GM18907 (cell line): Measurements from ENCODE around the gene SSR2.
"Not testable (repeated sequence)": the region's sequence is repeated elsewhere in the genome, so short reads cannot be mapped to it uniquely, and the experiment has no call there.

Experiments used
- ATAC-seq: cut with Tn5 transposase; IDR thresholded peaks from one replicate; pipeline ENCODE4 v1.9.1; 2021; ENCODE audit warnings: mild to moderate bottlenecking, moderate library complexity; ENCODE audit not compliant: unreplicated experiment

SSR2 gene

DNA sequence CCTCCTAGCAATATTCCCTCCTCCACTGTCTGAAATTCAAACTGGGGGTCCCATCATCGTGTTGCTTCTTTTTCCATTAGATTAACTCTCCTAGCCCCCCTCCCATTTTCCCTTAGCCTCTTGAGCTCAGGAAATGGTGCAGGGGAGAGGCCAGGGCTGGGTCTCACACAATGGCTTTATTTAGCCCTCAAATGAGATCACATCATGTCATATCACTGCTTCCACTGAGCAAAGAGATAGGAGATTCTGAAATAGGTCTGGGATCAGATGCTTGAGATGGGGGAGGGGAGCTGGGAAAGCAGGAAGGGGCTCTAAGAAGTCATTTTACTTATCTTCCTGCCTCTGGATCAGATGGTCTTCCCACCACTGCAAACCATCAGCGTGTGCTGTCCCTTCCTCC, 24.6 kb downstream of the SSR2 start:
- no peak for ATAC-seq

DNA sequence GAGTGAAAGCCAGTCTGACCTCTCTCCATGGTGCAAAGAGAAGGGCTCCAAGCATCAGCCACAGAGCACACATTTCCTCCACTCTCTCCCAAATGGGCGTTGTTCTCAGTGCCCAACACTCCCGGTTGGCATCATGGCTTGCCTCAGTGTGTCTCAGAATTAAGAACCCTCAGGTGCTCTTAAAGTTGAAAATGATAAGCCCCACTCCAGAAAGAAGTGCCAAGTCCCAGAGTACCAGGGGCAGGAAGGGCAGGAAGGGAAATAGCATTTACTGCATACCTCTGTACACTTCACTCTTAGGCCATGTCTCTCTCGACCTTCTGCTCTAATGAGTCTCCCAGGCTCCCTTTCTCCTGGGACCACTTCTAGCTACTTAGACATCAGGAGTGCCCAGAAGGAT, 27.2 kb downstream of the SSR2 start:
- ATAC-seq = no peak

DNA sequence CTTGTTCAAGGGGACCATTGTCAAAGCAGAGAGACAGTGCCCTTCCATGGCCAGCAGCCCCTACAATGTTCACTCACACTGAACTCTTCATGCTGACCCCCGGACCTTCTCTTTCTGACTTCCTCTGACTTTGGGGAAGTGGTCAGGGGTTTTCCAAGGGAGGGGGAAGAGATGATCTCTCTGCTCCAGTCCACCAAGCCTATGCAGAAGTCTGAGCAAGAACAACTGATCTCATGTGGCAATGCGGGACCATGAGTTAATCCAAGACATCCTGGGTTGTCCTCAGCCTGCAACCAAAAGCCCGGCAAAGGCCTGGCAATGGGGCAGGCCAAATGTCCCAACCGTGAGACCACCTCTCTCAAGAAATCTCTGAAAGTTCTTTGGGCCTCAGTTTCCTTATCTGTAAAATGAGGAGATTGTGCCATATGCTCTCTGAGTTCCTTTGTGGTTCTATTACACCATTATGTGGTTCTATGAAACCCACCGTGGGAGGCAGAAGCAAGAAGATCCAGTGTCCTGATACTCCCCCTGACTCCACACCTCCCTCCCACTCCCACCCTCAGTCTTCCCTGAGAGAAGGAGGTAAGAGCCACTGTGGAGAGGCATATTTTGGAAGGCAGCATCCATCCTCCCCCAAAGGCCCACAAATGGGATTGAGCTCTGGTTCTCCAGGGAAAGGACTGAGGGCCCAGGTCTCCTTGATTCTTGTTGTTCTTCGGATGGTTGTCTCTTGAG, 30.6 kb downstream of the SSR2 start:
- peak; percentile 25 for ATAC-seq

DNA sequence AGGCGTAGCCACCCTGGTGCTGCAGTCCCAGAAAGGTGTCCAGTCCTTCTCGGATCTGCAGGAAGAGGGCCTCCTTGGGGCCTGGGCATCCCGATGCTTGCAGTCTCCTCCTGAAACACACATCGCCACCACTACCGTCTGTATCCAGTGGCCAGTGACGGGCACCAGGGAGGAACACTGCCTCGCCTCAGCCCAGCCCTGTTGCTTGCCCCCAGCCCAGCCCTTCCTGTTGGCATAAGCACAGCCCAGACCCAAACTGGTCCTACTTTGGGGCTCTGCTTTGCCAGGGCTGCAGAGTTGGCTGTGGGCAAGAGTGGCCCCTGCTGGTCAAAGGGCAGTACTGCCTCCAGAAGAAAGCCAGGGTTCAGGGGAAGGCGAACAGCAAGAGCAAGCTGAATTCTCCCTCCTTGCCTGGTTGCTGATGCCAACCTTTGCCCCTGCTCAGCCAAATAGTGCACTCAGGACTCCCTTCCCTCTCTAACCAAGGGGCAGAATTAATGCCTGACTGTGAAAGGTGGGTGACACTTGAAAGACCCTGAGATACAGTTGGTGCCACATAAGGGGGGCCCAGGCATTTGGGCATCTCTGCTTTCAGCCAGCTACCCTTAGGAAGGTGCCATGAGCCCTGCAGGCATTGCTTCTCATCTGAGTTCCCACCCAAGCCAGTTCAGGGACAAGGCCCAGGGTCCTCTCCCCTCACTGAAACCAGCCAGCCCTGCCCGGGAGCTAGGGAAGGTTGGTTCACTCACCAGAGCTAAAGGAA, 31.3 kb downstream of the SSR2 start:
- peak; percentile 75 for ATAC-seq

- ATAC-seq = not testable (repeated sequence)
These were observed 35.7 kb downstream of the SSR2 start for GRCh38 chr1:155984903-155985645.

DNA sequence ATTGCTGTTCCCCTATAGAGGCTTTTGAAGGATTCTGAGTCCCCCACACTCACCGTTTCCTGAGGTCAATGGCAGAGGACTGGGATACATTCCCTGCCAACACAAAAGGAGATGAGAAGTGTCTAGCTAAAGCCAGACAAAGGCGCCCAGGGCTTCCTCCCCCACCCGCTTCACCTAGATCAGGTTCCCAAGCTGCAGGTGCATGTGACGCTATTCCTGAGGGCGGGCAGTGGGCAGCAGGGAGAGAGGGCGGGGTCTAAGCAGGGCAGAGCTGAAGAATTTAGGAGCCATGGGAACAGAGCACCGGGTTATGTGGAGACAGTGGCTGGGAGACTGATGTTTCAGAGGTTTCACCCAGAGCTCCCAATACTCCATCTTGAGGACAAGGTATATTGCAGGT, 36.4 kb downstream of the SSR2 start:
- ATAC-seq = no peak

DNA sequence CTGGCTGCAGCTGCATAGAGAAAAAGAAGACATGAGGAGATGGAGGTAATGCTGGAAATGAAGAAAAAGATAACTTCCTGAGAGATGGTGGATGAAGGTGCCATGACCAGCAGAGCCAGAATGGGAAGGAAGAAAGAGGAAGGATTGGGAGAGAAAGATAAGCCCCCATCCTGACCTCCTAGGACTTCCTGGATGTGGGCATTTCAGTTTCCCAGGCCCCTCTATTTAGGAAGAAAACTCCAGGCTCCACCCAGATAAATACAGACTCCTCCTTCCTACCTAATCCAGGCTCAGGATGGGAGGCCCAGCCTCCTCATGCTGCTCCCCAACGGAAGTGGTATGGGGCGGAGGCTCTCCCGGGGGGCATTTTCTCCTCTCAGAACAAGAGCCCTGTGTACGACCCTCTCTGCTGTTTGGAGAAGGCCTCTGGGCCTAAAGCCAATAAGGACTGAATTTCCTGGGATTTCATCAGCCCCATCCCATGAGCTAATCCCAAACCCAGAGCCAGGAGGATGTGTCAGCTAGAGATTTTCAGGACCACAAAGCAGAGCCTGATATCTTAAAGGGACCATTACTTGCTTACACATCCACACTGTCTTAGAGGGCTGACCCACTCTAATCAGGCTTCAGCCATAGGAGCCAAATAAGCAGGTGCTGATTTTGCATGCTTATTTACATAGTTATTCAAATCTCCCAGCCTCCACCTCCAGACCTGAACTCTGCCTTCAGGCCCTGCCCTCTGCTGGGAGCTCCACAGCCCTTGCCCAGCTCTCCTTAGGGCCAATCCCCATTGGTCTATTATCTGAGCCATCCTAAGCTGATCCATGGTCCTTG, 37.3 kb downstream of the SSR2 start:
- no peak for ATAC-seq

DNA sequence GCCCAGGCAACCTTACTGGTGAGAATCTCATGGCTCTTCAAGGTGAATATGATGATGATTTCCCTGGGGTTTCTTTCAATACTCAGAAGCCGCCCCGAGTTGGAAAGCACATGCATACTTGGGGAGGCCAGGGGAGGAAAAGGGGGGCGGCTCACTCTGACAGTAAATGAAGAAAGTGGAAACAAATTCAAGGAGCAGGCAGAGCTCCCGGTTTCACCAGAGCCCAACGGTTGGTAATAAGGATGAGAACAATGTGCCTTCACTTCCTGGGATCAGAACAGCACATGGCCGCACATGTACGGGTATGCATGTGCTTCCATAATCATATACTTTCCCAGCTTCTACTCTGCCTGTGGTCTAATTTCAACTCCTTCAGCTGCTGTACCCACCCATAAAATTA, 38.6 kb downstream of the SSR2 start:
- no peak for ATAC-seq

DNA sequence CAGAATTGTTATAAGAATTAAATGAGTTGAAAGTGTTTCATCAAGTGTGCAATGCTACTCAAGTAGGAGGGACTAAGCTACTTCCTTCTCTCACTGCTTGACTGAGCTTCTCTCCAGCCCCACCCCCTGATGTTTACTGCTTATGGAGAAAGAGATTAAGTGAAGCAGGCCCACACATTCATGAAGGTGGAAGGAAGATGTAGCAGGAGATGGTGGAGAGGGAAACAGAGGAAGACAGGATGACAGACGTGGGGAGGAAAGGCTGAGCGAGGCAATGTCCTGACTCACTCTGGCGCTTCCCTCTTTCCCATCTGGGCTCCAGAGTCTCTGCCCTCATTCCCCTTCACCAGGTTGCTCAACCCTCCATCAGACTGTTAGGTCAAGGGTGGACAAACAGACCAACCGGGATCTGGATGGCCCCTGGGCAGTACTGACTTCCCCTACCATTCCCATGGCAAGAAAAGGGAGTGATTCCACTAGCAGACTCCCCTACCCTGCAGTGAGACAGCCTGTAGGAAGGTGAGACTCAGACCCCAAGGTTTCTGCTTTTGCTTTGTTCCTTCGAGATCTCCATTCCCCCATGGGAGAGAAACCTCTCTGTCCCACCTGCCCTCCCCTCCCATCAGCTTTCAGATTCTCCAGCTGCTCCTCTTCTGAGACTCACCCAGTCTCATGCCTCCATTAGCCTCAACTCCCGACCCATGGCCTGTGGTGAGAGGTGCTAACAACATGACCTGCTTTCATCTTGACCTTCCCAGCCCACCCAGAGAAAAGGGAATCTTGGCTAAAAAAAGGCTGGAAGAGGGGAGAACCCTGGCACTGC, 39.3 kb downstream of the SSR2 start:
- no peak for ATAC-seq

DNA sequence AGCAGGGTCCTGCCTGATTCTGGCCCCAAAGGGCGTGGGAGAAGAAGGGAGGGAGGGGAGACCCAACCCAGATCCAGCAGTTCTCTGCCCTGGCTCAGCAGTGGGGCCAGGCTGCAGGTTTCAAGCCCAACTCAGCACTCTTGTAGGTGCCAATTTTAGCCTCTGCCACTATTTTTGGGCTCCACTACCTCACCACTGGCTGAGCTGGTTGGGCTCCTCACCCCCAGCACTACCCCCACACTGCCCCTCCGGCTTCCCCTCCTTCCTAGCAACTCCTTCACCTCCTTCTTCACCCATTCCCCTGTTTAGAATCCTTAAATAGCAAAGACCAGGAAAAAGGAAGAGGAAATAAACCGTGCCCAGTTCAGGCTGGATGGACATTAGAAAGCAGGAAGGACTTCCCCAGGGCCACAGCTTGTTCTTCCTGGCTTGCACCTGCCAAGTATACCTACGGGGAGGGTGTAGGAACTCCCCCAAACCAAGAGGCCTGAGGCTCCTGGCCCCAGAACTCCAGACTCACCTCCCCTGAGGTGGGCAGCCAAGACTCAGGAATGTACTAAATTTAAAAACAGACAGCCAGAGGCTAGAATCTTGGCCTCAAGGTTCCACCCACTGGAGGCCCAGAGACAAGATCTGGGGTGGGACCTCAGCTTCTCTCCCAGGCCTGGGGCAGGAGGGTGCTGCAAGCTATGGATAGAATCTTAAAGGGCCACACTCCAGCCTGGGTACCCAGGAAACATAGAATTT, 41.0 kb downstream of the SSR2 start:
- no peak for ATAC-seq

DNA sequence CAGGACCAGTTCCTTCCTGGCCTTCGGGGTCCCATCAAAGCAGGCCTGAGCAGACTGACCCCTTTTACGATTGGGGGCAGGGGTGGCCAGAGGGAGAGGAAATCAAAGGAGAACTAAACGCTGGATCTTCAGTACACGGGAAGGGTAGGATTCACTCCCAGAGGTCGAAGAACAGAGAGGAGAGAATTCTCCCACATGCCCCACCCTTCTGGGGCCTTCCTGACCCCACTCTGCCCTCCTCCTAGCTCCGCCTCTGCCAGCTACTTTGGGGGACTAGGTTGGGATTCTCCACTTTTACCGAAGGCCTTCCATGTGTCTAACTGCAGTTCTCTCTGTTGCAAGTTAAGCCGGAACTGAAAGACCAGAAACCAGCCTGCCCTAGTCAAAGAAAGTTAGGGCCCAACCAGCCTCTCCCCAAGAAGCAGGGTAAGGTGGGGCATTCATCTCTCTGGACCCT, 41.8 kb downstream of the SSR2 start:
- ATAC-seq = no peak

GRCh38 chr1:155978325-155978972, 42.3 kb downstream of the SSR2 start, which contains the start of gene ARHGEF2:
Gene ARHGEF2, minus strand, starts transcription at chr1:155978547. Its CDS starts 120 bp downstream, at chr1:155978427.
- ATAC-seq = peak; percentile 47

- no peak for ATAC-seq
These were observed 42.9 kb downstream of the SSR2 start for GRCh38 chr1:155977690-155978324.

DNA sequence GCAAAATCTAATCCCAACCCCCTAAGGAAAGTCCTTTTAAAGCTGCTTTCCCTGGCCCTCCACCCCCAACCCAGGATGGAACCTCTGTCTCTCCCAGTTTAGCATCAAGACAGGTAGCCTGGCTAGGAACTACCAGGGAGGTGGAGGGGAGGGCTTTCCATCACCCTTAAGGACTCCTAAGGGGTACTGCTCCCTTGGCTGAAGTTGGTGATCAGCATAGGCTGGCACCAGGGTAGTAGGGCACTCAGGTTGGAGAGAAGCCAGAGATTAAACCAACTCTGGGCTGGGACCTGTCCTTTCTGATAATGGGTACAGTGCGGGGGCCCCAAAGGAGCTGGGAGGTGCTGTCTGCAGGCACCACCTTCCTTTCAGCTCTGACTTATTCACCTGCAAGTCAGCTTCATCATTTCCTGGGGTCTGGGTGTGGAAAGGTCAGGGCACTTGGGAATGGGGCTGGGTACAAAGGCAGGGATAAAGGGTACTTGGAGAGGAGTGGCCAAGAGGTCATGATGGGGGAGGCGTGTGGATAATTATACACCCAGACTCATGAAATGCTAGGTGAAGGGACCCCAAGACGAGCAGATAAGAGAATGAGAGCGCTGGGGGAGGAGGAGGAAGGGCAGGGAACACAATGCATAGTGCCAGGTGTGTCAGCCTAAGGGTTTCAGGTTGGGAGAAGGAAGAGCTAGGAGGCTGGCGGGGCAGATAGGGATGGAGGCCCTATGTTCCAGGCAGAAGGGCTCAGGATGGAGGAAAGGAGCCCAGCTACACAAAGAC, 43.6 kb downstream of the SSR2 start:
- no peak for ATAC-seq

DNA sequence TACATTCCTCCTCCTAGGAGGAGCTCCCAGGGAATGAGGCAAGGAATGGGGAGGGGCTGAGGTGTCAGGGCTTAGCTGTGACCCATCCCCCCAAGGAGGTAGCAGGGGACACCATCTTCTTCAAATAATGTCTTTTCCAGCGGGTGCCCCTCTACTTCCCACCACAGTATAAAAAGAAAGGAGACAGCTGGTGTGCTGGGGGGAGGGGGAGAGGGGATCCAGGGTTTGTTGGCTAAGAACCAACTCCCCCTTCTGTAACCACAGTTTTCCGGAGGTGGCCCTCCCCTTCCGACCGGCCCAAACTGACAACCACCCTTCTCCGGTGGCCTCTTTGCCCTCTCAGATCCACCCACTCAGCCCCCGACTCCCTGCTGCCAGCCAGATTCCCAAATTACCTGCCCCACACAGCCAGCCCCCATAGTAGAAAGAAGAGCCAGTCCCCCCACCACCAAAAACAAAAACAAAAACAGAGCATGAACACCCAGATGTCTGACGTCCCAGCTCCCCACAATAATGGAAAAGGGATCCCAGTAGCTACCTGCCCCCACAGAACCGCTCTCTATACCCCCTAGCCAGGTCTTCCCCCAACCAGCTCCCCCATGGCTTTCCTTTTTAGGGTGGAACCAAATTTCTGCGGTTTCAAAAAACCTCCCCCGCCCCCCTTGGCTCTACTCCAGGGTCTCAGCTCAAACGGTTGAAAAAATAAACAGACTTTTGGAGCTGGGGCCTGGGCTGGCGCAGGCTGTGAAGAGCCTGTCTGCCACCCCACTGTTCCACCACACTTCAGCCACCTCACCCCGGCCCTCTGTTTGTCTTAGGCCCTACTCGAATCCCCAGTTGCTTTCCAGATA, 44.5 kb downstream of the SSR2 start:
- no peak for ATAC-seq

GRCh38 chr1:155975375-155976061, 45.2 kb downstream of the SSR2 start:
- no peak for ATAC-seq
